CD4-positive, alpha-beta T cell treated with Interleukin-10 for 1 hour (primary cell): ENCODE data around the gene GRHL1.
A peak's percentile ranks its signal among the peaks of the same experiment; 100 is the strongest.

Experiments
- DNase-seq: peaks from one replicate; pipeline ENCODE4 v3.0.0-alpha.2; 2020

GRHL1 gene

DNA sequence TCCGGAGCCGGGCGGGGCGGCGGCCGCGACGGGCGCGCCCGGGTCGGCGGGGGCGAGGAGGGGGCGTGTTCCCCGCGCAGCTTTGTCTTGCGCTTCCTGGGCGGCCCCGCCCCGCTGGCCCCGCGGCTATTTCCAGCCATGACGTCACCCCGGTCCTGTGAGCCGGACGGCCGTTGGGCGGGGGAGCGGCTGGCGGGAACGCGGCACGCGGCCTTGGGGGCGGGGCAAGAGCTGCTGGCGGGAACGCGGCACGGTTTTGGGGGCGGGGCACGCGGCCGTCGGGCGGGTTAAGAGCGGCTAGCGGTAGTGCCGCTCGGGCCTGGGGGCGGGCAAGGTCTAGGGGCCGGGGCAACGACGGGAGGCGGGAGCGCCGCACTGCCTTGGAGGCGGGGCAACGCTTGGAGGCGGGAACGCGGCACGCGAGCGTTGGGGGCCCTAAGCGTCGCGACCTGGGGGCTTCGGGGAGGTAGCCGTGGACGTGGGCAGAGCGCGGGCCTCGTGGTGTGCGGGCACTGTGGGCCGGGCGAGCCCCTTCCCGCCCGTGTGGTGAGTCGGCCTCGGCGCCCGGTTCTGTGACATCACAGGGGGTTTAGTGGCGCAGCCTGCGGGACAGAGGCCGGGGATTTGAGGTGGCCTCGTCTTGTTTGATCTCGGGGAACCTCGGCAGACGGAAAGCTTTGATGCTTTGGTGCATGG, 92.6 kb downstream of the GRHL1 start:
- peak; percentile 98 for DNase-seq

DNA sequence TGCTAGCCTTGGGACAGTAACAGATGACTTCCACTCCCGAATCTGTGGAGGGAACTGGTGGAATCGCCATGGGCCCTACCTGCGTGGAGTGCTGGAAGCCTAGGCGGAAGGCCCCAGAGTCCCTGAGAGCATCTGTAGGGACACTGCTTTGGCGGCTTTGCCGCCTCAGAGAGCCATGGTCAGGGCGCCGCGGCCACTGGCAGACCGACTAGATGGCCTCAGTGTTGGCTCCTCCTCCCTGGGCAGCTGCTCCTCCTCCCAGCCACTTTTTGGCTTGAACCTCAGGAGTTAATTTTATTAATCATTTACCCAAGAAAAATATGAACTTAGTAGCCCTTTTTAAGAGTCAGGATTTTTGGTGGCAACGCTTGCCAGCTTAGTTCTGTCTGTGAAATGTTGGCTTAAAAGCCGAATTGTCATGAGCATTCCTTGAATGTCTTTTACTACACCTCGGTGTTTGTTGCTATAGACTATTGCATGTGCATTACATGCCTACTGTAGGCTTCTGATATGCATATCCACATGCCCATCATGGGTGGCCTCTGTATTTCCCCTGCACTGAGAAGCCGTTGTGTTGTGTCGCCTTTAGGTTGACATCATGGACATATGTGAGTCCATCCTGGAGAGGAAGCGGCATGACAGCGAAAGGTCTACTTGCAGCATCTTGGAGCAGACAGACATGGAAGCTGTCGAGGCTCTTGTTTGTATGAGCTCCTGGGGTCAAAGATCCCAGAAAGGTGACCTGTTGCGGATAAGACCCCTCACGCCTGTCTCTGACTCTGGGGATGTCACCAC, 94.3 kb downstream of the GRHL1 start:
- no peak for DNase-seq

- no peak for DNase-seq
These were observed 95.4 kb downstream of the GRHL1 start for GRCh38 chr2:10046931-10047330.

DNA sequence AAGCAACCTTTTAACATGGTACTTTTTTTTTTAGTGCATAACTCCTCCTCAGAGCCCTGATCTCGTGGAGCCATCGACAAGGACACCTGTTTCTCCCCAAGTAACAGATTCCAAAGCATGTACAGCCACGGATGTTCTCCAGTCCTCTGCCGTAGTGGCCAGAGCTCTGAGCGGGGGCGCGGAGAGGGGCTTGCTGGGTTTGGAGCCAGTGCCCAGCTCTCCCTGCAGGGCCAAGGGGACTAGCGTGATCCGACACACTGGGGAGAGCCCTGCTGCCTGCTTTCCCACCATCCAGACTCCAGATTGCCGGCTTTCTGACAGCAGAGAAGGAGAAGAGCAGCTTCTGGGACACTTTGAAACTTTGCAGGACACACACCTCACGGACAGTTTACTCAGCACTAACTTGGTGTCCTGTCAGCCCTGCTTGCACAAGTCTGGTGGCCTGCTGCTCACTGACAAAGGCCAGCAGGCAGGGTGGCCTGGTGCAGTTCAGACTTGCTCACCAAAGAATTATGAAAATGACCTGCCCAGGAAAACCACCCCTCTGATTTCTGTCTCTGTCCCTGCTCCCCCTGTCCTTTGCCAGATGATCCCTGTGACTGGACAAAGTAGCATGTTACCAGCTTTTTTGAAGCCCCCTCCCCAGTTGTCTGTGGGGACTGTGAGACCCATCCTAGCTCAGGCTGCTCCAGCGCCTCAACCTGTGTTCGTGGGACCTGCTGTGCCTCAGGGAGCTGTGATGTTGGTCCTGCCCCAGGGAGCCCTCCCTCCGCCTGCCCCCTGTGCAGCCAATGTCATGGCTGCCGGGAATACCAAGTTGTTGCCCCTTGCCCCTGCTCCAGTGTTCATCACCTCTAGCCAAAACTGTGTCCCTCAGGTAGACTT, 96.4 kb downstream of the GRHL1 start:
- DNase-seq: no peak

GRCh38 chr2:10048501-10049171, 97.1 kb downstream of the GRHL1 start:
- peak; percentile 74 for DNase-seq
